Stimulated activated CD4-positive, alpha-beta T cell treated with anti-CD3 and anti-CD28 coated beads, Interleukin-15, amount 100 ng/mL, for 1 hour (primary cell): ENCODE results near the gene TCF12.

ENCODE experiments used
- DNase-seq, 2 donors: peaks; one replicate each; pipeline ENCODE4 v3.0.0-alpha.2; 2020; ENCODE audit warnings: low read depth in 1 of 2, low spot score in 1 of 2

Gene TCF12

DNA sequence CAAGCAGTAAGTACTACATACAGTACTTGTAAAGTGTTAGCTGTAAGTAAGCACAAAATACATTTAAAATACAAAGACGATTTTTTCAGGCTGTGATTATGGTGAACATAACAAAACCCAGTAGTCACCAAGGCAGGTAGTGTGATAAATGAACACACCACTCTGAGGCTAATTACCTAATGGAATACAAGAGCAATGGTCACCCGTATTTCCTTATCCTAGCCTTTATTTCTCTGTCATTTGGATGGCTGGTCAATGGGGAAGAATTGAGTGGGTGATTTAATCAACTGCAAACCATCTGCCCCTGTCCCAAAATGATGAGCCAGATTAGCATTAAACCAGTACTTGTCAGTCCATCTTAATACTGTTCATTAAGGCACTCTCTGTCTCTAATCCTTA lies 368.7 kb downstream of the TCF12 start:
- DNase-seq: no peak

DNA sequence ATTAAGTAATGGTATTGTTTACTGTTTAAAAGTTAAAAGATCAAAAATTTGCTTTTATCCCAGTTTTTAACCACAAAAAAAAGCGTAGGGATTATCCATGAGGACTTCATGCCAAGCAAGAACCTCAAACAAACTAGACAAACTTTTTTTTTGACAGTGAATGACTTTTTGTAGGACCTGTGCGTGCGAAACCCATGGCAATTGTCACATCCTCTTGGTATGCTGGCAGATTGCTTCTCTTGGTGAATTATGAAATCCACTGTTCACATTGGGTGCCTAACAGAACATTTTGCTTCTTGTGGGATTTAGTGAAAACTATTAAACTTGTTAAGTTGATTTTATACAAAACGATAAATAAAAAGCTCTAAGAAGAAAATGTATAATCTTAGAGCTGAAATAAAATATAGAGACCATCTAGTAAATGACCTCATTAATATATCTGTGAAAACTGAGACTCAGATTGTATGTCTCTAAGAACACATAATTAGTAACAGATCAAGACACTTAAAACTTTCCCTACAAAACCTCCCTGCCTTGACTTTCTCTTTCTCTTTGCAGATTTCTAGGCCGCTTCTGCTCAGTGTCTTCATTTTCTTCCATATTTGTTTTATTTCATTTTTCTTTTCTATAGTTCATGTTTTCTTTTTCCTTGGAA lies 370.6 kb downstream of the TCF12 start:
- DNase-seq: no peak

DNA sequence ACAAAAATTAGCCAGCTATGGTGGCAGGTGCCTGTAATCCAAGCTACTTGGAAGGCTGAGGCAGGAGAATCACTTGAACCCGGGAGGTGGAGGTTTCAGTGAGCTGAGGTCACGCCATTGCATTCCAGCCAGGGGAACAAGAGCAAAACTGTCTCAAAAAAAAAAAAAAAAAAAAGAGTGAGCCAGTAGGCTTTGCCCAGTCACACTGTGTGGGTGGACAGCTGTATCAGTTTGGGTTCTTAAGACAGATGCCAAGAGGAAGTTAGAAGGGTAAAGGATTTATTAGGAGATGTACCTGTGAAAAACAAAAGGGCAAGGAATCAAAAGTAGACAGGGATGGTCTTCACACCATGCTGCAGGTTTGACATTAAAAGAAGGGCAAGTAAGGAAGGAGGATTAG lies 371.7 kb downstream of the TCF12 start:
- no peak for DNase-seq

DNA sequence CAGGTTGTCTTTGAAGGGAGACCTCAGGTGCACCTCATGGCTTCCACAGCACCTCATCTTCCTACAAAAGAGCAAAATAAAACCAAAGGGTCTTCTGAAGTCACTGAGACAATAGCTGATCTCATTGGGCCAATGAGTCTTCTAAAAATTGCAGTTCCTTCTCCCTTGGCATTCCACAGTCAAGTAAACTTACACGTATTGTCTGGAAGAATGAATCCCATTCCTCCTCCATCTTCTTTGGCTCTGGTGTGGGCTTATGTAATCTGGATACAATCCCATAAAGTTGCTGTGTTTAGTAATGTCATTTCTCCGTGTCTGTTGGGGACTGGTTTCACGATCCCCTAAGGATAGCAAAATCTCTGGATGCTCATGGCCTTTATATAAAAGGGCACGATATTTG lies 372.4 kb downstream of the TCF12 start:
- DNase-seq: no peak

DNA sequence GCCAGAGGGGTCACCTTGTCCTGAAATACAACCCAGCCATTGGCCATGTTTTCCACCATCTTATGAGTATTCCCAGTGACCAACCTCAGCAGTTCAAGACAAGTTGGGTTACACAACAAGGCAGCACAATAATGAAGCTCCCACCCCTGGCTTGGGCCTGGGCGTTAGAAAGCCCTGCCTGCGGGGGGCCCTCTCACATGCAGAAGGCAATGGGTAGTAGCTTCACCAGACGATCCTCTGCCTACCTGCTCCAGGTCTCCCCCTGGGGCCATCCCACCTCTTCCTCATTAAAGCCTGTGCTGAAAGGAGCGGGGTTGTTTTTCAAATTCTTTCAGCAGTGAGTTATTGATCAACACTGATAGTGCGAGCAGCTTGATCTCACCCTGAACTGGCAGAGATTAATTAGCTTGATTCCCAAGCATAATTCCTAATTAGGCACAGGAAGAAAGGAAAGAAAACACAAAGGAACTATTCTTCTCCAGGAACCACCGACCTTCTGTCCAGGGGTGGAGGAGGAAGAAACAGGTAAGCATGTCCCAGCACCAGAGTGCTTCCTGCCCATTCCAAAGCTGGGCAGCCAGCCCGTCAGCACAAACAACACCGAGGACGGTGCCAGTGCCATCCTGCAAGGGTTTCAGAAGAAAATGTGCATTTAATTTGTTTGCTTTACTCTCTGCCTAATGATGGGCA lies 378.2 kb downstream of the TCF12 start:
- no peak for DNase-seq

DNA sequence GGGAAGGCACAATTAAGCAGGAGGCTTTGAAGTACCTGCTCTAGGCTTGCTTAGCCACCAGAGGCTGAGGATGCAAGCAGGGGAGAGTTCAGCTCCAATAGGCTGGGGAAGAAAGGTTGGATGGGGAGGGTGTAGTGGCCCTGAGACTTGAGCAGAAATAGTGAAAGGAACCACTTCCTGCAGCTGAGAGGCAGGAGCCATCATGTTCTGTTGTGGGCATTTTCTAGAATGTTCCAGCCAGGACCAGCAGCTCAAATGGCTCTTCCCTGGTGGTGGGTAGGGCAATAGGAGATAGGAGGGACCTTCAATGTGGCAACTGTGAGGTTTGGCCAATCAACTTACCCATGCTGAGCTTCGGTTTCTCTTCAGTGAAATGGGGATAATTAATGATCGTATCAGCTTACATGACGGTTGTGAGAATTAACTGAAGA lies 378.7 kb downstream of the TCF12 start:
- DNase-seq: no peak

DNA sequence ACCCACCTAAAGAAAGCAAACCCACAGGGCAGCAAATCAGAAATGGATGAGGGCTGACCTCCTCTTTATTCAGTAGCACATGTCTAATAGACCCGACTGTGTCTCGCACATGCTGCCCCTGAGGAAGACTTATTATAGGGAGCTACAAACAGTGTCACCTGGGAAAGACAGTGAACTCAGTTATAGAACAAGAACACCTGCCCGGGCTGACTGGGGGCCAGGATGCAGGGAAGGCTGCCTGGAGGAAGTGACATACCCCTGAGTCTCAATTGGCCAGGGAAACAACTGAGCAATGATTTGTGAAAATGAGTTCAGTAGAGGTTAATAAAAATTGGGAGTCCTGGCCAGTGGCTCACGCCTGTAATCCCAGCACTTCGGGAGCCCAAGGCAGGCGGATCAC lies 379.2 kb downstream of the TCF12 start:
- no peak for DNase-seq

DNA sequence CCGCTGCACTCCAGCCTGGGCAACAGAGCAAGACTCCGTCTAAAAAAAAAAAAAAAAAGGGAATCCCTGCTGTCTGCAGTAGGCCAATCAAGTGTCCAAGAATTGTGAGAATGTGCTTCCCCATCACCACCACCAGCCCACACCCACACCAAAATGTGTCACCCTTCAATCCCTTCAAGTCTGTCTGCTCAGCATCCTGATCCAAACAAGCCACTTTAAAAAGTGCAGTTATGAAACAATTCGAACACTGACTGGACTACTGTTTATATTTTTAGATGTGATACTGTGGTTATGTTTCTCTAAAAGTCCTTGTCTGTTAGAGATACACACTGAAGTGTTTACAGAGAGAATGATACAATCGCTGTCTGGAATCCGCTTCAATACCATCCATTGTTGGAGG lies 379.8 kb downstream of the TCF12 start:
- no peak for DNase-seq

DNA sequence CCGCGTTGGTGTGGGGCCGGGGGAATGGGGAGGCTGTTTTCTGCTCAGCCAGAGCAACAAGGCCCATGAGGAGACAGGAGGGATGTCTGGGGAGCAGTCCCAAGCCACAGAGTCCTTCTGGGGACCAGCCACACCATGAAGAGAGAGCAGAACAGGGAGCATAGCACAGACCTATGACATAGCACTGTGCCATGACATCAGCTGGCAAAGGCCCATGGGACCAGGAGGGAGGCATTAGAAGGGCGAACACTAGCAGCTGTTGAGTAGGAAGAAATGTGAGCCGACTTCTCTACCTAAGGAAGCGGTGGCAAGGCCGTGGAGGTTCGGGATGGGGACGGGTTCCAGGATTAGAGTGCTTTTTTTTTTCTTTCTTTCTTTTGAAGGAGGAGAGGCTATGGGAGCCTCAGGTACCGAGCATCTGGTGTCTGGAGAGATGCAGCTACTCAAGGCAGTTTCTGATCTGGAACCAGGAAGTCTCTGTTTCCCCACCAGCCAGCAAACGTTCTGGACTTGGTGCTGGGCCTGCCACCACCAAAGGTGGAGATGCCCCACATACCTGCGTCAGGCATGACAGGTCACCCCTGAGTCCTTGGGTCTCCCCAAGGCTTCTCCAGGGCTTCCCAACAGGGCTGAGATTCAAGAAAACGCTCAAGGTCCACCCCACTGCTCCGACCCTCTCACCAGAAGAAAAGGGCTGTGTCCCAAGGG lies 380.6 kb downstream of the TCF12 start:
- DNase-seq: no peak

DNA sequence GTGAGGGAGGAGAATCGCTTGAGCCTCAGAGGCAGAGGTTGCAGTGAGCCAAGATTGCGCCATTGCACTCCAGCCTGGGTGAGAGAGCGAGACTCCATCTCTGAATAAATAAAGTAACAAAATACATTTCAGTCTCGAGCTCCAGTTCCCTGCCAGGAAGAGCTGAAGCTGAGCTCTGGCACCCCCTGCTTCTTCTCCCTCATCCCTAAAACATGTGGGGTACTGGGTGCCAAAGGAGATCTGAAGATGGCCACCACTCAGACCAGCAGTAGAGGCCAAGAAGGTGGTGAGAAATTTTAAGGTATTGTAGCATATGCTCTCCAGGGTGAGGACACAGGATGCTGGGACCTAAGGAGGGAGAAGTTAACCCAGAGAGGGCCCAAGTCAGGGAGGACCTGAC lies 382.9 kb downstream of the TCF12 start:
- DNase-seq: no peak

DNA sequence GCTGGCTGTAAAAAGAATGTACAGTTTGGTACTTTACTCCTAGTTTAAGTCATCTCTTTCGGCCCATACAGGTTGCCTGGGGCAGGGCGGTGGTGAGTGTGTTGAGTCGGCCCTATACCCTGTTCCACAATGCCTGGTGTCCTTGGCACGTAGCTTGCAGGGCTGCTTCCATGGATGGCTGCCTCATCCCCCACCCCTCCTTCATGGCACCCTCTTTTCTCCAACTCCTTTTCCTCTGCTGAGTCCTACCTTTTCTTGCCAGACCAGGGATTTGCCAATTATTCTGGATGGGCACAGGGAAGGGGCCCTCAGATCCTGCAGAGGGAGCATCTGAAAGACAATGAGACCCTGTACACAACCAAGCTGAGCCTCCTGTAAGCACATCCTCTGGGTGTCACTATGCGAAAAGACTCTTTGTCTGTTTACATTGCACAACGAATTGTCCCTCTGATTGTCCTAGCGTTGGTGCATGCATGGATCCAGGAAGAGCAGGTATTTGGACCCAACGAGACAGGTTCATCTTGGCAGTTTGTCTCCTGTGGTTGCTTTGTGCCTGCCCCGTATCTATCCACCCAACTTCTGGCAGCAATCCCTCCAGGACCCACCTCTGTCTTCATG lies 384.3 kb downstream of the TCF12 start:
- no peak for DNase-seq

DNA sequence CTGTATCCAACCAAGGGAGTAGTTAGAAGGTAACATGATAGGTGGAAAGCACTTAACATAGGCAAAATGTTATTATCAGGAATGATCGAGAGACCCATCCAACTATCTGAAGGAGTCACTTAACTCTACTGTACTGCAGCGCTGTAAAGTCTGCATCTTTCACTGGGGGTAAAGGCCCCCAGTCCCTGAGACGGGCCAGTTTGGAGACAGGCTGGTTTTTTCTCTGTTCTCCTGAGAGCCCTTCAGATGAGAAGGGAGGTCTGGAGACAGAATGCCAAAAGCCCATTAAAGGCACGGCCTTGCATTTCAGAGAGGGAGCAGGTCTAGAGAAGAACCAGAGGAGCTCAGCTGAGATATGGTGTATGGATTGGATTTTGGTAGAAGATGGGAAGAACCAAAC lies 386.6 kb downstream of the TCF12 start:
- no peak for DNase-seq

DNA sequence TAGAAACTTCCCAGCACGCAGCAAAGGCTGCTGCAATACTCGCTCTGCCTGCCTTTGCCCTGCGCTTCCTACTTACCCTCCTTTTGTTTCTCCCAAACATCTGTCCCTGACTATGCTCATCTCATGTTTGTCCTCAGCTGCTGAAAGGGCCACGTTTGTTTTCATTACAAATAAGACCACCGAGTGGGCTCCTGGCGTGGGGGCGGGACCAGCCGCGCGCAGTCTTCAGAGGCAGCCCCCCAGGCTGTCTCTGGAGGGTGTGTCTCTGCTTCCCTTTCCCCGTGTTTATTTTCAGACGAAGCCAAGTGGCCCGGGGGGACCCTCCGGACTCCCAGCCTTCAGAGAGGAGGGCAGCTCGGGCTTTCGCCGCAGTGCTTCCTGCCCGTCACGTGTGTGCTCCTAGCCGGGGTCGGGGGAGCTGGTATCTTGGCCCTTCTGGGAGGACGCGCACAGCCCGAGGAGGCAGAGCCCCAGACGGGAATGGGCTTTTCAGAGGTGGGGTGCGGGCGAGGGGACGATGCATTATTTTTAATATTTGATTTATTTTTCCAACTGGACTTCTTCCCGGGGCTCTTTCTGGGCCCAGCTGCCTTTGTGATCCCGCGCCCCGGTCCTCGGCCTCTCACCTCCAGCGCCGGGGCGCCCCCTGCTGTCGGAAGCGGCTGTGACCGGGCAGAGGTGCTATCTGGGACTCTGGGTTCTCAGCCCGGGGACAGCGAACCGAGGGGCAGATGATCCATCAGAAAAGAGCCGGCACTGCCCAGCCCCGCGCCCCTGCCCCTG lies 387.9 kb downstream of the TCF12 start:
- DNase-seq: peak; percentile 58 to 86

DNA sequence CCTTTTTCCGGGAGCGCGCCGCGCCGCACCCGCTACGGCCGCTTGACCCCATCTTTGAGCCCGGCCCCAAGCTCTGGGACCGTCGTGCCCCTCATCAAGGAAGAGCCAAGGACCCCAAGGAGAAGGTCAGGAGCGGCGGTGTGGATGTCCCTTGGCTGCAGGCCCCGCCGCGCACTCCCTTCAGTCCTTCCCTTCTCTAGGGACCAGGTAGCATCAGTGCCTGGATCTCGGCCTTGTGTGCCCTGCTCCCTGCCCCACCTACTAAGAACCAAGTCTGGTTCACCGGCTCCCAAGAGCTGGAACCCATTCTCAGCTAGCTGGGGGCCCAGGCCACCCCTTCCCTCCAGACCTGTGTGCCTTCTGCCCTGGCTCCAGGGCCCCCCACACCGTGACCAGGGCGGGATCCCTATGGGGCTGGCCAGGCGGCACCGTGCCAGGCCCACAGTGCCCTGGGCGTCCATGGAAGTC lies 388.5 kb downstream of the TCF12 start:
- no peak for DNase-seq

DNA sequence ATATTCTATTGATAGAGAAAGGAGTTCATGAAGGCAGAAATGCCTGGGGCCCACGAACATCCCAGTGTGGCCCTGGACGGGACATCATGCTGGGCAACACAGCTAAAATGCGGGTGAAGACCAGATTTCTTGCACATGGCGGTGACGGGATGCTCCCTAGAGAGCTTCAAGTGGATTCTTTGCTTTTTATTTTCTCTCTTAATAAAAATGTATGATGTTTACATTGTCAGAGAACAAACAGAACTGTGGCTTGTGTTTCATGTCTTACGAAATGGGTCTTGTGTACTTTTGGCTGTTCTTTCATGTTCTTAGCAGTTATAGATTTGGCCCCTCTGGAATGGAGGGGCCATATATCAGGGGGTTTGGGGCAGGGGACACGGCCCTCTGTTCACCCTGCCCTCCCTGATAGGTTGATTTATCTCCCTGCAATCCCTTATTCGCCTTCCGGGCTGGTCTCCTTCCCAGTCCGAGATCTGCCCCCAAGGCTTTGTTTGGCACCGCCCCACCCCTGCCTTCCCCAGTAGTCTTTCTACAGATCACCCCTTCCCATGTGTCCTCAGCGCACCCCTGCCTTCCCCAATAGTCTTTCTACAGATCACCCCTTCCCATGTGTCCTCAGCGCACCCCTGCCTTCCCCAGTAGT lies 389.2 kb downstream of the TCF12 start:
- DNase-seq: no peak

DNA sequence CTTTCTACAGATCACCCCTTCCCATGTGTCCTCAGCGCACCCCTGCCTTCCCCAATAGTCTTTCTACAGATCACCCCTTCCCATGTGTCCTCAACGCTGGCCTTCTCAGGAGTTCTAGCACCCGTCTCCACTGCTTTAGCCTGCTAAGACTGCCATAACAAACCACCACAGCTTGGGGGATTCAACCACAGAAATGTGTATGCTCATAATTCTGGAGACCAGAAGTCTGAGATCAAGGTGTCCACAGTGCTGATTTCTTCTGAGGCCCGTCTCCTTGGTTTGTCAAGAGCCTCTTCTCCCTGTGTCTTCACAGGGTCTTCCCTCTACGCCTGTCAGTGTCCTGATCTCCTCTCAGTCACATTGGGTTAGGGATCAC lies 389.7 kb downstream of the TCF12 start:
- no peak for DNase-seq

DNA sequence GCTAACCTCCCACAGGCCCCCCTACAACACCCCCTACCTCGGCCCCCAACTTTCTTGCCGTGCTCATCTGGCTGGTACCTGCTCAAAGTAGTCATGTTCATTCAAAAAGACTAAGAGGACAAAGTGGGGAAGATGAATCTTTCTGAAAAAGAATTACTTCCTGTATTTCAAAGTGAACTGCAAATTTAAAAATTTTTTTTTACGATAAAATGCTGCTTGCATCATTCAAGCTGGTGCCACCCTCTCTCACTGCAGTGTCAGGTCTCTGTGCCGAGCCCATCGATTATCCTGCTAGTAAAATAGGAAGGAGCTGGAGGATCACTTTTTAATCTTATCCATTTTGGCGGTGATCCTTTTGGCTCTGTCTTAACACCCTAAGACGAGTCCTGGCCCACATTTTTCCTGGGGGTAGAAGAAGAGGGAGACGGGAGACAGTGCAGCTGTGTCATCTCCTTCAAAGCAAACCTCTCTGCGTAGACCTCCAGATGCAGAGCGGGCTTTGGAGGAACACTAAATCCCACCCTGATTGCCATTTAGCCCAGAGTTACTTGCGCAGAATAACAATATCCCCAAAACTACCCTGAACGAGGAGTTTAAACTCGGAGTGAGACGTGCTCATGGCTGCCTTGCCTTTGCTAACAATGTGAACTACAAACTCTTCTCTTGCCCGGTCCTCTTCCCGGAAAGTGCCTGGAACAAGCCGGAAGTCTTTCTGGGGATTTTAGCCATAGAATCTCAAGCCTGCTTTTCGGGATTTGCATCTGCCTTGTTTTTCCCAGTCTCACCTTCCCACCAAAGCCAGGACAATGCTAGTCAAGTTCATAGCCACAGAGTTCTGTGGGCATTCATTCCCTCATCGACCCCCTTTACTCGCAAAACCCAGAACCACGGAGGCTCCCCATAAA lies 391.7 kb downstream of the TCF12 start:
- no peak for DNase-seq

DNA sequence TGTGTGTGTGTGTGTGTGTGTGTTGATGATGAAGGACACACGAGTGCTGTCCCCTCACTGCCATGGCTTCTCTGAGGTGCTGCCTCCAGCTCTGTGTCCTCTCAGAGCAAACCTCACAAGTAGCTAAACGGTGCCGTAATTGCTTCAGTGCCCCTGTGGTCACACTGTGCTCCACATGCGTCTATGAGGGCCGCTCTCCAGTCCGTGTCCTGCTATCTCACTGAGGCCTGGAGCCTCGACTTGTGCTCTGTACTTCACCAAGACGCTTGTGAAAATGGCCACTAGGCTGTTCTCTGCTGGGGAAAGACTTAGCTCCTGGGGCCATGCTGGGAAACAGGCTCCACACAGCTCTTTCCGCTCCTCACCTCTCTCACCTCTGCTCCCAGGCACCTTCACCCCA lies 392.4 kb downstream of the TCF12 start:
- DNase-seq: no peak

DNA sequence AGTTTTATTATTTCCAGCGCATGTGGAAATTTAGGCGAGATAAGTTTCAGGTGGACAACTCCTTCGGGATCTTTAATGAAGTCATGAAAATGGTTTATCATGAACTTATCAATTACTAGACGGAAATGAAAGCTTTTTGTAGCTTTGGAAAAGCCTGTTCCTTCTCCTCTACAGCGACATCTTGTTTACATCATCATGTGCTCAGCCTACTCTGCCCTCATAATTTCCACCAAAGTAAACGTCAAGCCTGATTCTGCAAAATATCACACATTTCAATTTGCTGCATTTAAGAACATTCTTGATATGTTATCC lies 393.5 kb downstream of the TCF12 start:
- no peak for DNase-seq
